Tibial nerve (tissue), 4 donors: Measurements from ENCODE around the gene SPESP1. TPM values are rescaled to one million over a fixed set of nuclear protein-coding genes. Genes with fewer than 3 reads are reported as not detected.
"Not testable (repeated sequence)": the region's sequence is repeated elsewhere in the genome, so short reads cannot be mapped to it uniquely, and the experiment has no call there.

Source experiments
- DNase-seq, 2 donors: peaks; one replicate each; pipeline ENCODE4 v3.0.0-alpha.2; 2019; ENCODE audit warnings: low spot score in 2 of 2
- H3K27ac ChIP-seq, 4 donors: fragments of 200-600 bp; sonication (generic) in 3 of 4; one replicate each; pipeline ENCODE4 v1.5.1; 2017 to 2019; ENCODE audit warnings: mild to moderate bottlenecking in 1 of 4
- H3K27me3 ChIP-seq, 2 donors: fragments of 200-600 bp; sonication (generic) in 1 of 2; one replicate each; pipeline versions ENCODE4 v1.5.1 to v1.6.0; 2017 to 2019
- H3K36me3 ChIP-seq, 3 donors: fragments of 200-600 bp; sonication (generic); one replicate each; pipeline ENCODE4 v1.5.1; 2018 to 2019
- H3K4me1 ChIP-seq, 4 donors: fragments of 200-600 bp; sonication (generic) in 3 of 4; one replicate each; pipeline ENCODE4 v1.5.1; 2017 to 2019
- H3K4me3 ChIP-seq, 4 donors: fragments of 200-600 bp; sonication (generic) in 3 of 4; one replicate each; pipeline ENCODE4 v1.5.1; 2017 to 2019; ENCODE audit warnings: mild to moderate bottlenecking in 1 of 4, moderate library complexity in 1 of 4
- H3K9me3 ChIP-seq, 4 donors: fragments of 200-600 bp; sonication (generic) in 3 of 4; one replicate each; pipeline ENCODE4 v1.5.1; 2017 to 2019
- CTCF ChIP-seq, 5 experiments: fragments of 200-600 bp in 3 of 5; fragments of 450-650 bp in 2 of 5; sonication (generic) in 3 of 5; IDR thresholded peaks; one replicate each; pipeline ENCODE4 v1.5.1; 2016 to 2019; ENCODE audit warnings: antibody characterized with exemption in 5 of 5, mild to moderate bottlenecking in 3 of 5, moderate library complexity in 2 of 5
- EP300 ChIP-seq, 2 donors: sonication (generic); formaldehyde crosslinking; IDR thresholded peaks; one replicate each; pipeline ENCODE4 v1.6.1; 2017; ENCODE audit warnings: antibody characterized with exemption in 2 of 2, mild to moderate bottlenecking in 1 of 2
- POLR2A ChIP-seq, 2 donors: fragments of 450-650 bp; IDR thresholded peaks; one replicate each; pipeline ENCODE4 v1.6.1; 2017; ENCODE audit warnings: antibody characterized with exemption in 2 of 2, mild to moderate bottlenecking in 2 of 2, moderate library complexity in 2 of 2
- WGBS, 2 donors: methylation state at CpG; one replicate each; pipeline ENCODE4 v1.1.5; 2018; 5-methylcytosine and 5-hydroxymethylcytosine counted together
- total RNA-seq, 4 donors: library from RNA; depleted of rRNA; stranded (reverse); fragments of >200 nt; gene quantifications; one replicate each; pipeline ENCODE4 v1.1.0, GENCODE V29; 2016

The SPESP1 gene
- total RNA-seq, 4 donors from 2014 or later, result 1.7 to 3.5 (median 1.9) TPM

GRCh38 chr15:68962465-68962864, 32.1 kb downstream of the SPESP1 start:
- TF ChIP-seq CTCF (IDR thresholded peaks at IDR 0.05) (no peak), POLR2A (IDR thresholded peaks at IDR 0.05) (no peak), EP300 (IDR thresholded peaks at IDR 0.05) (no peak)
- H3K9me3 ChIP-seq, result peaks cover 0 to 3% (median 0%) of the 10 kb centered on the region in 4 donors
- WGBS, 2 donors, result 75 to 83% methylated on average over 1 of the region's 1 CpG

GRCh38 chr15:68963719-68964118, 33.4 kb downstream of the SPESP1 start:
- not testable (repeated sequence) for H3K27ac ChIP-seq, H3K27me3 ChIP-seq, H3K4me1 ChIP-seq, H3K36me3 ChIP-seq, DNase-seq, H3K4me3 ChIP-seq
- 57 to 65% methylated on average over 5 to 7 of the region's 7 CpGs for WGBS, 2 donors
- H3K9me3 ChIP-seq, result peaks cover 0 to 13% (median 0%) of the 10 kb centered on the region in 4 donors

More at GRCh38 chr15:68962465-68962864, 32.1 kb downstream of the SPESP1 start:
- no peak for DNase-seq
- Histone ChIP-seq H3K27me3 (no peaks in the 10 kb centered on the region), H3K36me3 (no peaks in the 10 kb centered on the region), H3K4me3 (no peak overlapping the region), H3K27ac (no peak overlapping the region), H3K4me1 (no peaks in the 10 kb centered on the region)

GRCh38 chr15:68966996-68967395, 36.7 kb downstream of the SPESP1 start:
- TF ChIP-seq CTCF (IDR thresholded peaks at IDR 0.05) (no peak), POLR2A (IDR thresholded peaks at IDR 0.05) (no peak), EP300 (IDR thresholded peaks at IDR 0.05) (no peak)
- Histone ChIP-seq H3K9me3 (peaks cover 0 to 32% (median 0%) of the 10 kb centered on the region in 4 donors), H3K27ac (no peak overlapping the region), H3K4me1 (no peaks in the 10 kb centered on the region), H3K36me3 (no peaks in the 10 kb centered on the region), H3K4me3 (no peak overlapping the region), H3K27me3 (no peaks in the 10 kb centered on the region)
- DNase-seq, result no peak
- WGBS, 2 donors, result 45 to 61% methylated on average over 5 of the region's 5 CpGs

GRCh38 chr15:68967948-68968347, 37.6 kb downstream of the SPESP1 start:
- no peaks in the 10 kb centered on the region for H3K4me1 ChIP-seq
- no peak overlapping the region for H3K27ac ChIP-seq
- H3K4me3 ChIP-seq, result no peak overlapping the region
- TF ChIP-seq EP300 (IDR thresholded peaks at IDR 0.05) (no peak), CTCF (IDR thresholded peaks at IDR 0.05) (no peak), POLR2A (IDR thresholded peaks at IDR 0.05) (no peak)
- H3K36me3 ChIP-seq, result no peaks in the 10 kb centered on the region
- DNase-seq, result no peak
- peaks cover 0 to 32% (median 0%) of the 10 kb centered on the region in 4 donors for H3K9me3 ChIP-seq
- H3K27me3 ChIP-seq, result no peaks in the 10 kb centered on the region

GRCh38 chr15:68969298-68969697, 39.0 kb downstream of the SPESP1 start:
- Histone ChIP-seq H3K9me3 (peaks cover 0 to 32% (median 0%) of the 10 kb centered on the region in 4 donors), H3K36me3 (no peaks in the 10 kb centered on the region), H3K4me1 (no peaks in the 10 kb centered on the region), H3K27ac (no peak overlapping the region), H3K27me3 (no peaks in the 10 kb centered on the region), H3K4me3 (no peak overlapping the region)
- TF ChIP-seq EP300 (IDR thresholded peaks at IDR 0.05), result no peak
- no peak for TF ChIP-seq POLR2A (IDR thresholded peaks at IDR 0.05)
- no peak for TF ChIP-seq CTCF (IDR thresholded peaks at IDR 0.05)
- no peak for DNase-seq
